HepG2 (cell line): ENCODE data around the gene PCYT2. TPM values are rescaled to one million over a fixed set of nuclear protein-coding genes. Genes with fewer than 3 reads are reported as not detected.

Source experiments
- ATF7-NPFF ChIP-seq: sonication (generic); formaldehyde crosslinking; IDR thresholded peaks from 2 replicates; pipeline ENCODE4 v1.8.1; 2023; ENCODE audit warnings: mild to moderate bottlenecking, low read depth, missing genetic modification reagents, moderate library complexity
- CREB1 ChIP-seq, 2 experiments: fragments of 450-650 bp in 1 of 2; IDR thresholded peaks; 2 replicates each; pipeline ENCODE4 v1.6.1; 2016 to 2017; ENCODE audit warnings: control low read depth in 1 of 2, mild to moderate bottlenecking in 1 of 2, missing compliant biosample characterization in 1 of 2, missing genetic modification characterization in 1 of 2
- EHMT2 ChIP-seq: fragments of 200-600 bp; sonication (generic); IDR thresholded peaks from 2 replicates; pipeline ENCODE4 v1.7.0; 2017; ENCODE audit warnings: antibody characterized with exemption, low read depth, low read length, borderline replicate concordance
- HES4 ChIP-seq: sonication (generic); formaldehyde crosslinking; IDR thresholded peaks from 2 replicates; pipeline ENCODE4 v1.9.0; 2021; ENCODE audit warnings: mild to moderate bottlenecking, missing genetic modification reagents, borderline replicate concordance
- KDM5B ChIP-seq: sonication (generic); formaldehyde crosslinking; IDR thresholded peaks from 2 replicates; pipeline ENCODE4 v1.4.0; 2020; ENCODE audit warnings: missing genetic modification reagents, mild to moderate bottlenecking, borderline replicate concordance
- KLF12 ChIP-seq: sonication (generic); formaldehyde crosslinking; IDR thresholded peaks from 2 replicates; pipeline ENCODE4 v1.4.0; 2020; ENCODE audit warnings: missing genetic modification reagents, borderline replicate concordance
- MATR3 ChIP-seq: sonication (generic); formaldehyde crosslinking; IDR thresholded peaks from 2 replicates; pipeline ENCODE4 v1.4.0; 2020; ENCODE audit warnings: missing genetic modification reagents
- NR2C2 ChIP-seq: sonication (generic); formaldehyde crosslinking; IDR thresholded peaks from 2 replicates; pipeline ENCODE4 v1.4.0; 2020; ENCODE audit warnings: missing genetic modification reagents, mild to moderate bottlenecking, moderate library complexity, borderline replicate concordance
- RFX5 ChIP-seq: IDR thresholded peaks from 2 replicates; pipeline ENCODE4 v1.6.1; 2011; ENCODE audit warnings: low read depth, low read length, improper control_type of control experiment
- ZNF234 ChIP-seq: sonication (generic); formaldehyde crosslinking; conservative IDR thresholded peaks from 2 replicates; pipeline ENCODE4 v1.5.1; 2020; ENCODE audit warnings: mild to moderate bottlenecking, missing genetic modification reagents
- ZNF274 ChIP-seq: sonication (generic); formaldehyde crosslinking; IDR thresholded peaks from 2 replicates; pipeline ENCODE4 v1.5.1; 2020; ENCODE audit warnings: mild to moderate bottlenecking, missing genetic modification reagents
- ZNF326 ChIP-seq: sonication (generic); formaldehyde crosslinking; IDR thresholded peaks from 2 replicates; pipeline ENCODE4 v1.4.0; 2020; ENCODE audit warnings: missing genetic modification reagents, borderline replicate concordance
- ZNF335 ChIP-seq: sonication (generic); formaldehyde crosslinking; IDR thresholded peaks from 2 replicates; pipeline ENCODE4 v1.4.0; 2020; ENCODE audit warnings: missing genetic modification reagents
- ZNF337 ChIP-seq: sonication (generic); formaldehyde crosslinking; IDR thresholded peaks from 2 replicates; pipeline ENCODE4 v1.5.1; 2020; ENCODE audit warnings: missing genetic modification reagents, low read depth, mild to moderate bottlenecking, borderline replicate concordance
- ZNF33A ChIP-seq: sonication (generic); formaldehyde crosslinking; IDR thresholded peaks from 2 replicates; pipeline ENCODE4 v1.5.1; 2020; ENCODE audit warnings: missing genetic modification reagents, mild to moderate bottlenecking, moderate library complexity, borderline replicate concordance
- ZNF33B ChIP-seq: sonication (generic); formaldehyde crosslinking; IDR thresholded peaks from 2 replicates; pipeline ENCODE4 v1.5.1; 2020; ENCODE audit warnings: mild to moderate bottlenecking, missing genetic modification reagents
- ZNF451 ChIP-seq: sonication (generic); formaldehyde crosslinking; IDR thresholded peaks from 2 replicates; pipeline ENCODE4 v1.5.0; 2020; ENCODE audit warnings: mild to moderate bottlenecking, missing genetic modification reagents
- ZNF460 ChIP-seq: sonication (generic); formaldehyde crosslinking; IDR thresholded peaks from 2 replicates; pipeline ENCODE4 v1.5.1; 2020; ENCODE audit warnings: missing genetic modification reagents, mild to moderate bottlenecking, borderline replicate concordance
- ZNF484 ChIP-seq: sonication (generic); formaldehyde crosslinking; IDR thresholded peaks from 2 replicates; pipeline ENCODE4 v1.5.1; 2020; ENCODE audit warnings: mild to moderate bottlenecking, low read depth, missing genetic modification reagents, borderline replicate concordance
- ZNF564 ChIP-seq: sonication (generic); formaldehyde crosslinking; IDR thresholded peaks from 2 replicates; pipeline ENCODE4 v1.8.1; 2023; ENCODE audit warnings: mild to moderate bottlenecking, missing genetic modification reagents
- ZNF670 ChIP-seq: sonication (generic); formaldehyde crosslinking; IDR thresholded peaks from 2 replicates; pipeline ENCODE4 v1.8.0; 2022; ENCODE audit warnings: mild to moderate bottlenecking, missing genetic modification reagents, borderline replicate concordance
- ZNF747 ChIP-seq: sonication (generic); formaldehyde crosslinking; IDR thresholded peaks from 2 replicates; pipeline ENCODE4 v1.8.1; 2023; ENCODE audit warnings: missing genetic modification reagents, mild to moderate bottlenecking, borderline replicate concordance
- ZNF761 ChIP-seq: sonication (generic); formaldehyde crosslinking; conservative IDR thresholded peaks from 2 replicates; pipeline ENCODE4 v1.4.0; 2020; ENCODE audit warnings: mild to moderate bottlenecking, missing genetic modification reagents
- polyA plus RNA-seq, 8 experiments: library from polyadenylated mRNA; depleted of rRNA in 3 of 8; stranded (reverse) in 7 of 8; unstranded in 1 of 8; fragments of >200 nt; fragmentation: Illumina TruSeq in 4 of 8; extraction: Trizol in 4 of 8; gene quantifications; 2 replicates each; pipeline versions ENCODE4 v1.2.1 to v1.2.3, GENCODE V29; 2011 to 2016; ENCODE audit warnings: low read depth in 4 of 8, missing spikeins in 1 of 8, mixed read lengths in 1 of 8; ENCODE audit not compliant: insufficient read depth in 1 of 8
- total RNA-seq, 5 experiments: library from RNA; depleted of rRNA; stranded (reverse); fragments of >200 nt; fragmentation: Illumina TruSeq; extraction: Trizol; gene quantifications; 2 replicates each; pipeline ENCODE4 v1.2.3, GENCODE V29; 2016; ENCODE audit warnings: low read depth in 1 of 5
- TF ChIP-seq, protein P1 (sequence below): IDR thresholded peaks from 2 replicates; pipeline ENCODE4 v1.6.1; 2018; ENCODE audit warnings: missing genetic modification reagents, mild to moderate bottlenecking, missing compliant biosample characterization
- TF ChIP-seq, protein P2 (sequence below), 2 experiments: sonication (generic) in 1 of 2; formaldehyde crosslinking in 1 of 2; IDR thresholded peaks; 2 replicates each; pipeline versions ENCODE4 v1.5.1 to v1.6.1; 2011 to 2020; ENCODE audit warnings: borderline replicate concordance in 1 of 2, low read depth in 1 of 2, low read length in 1 of 2, mild to moderate bottlenecking in 1 of 2, missing genetic modification reagents in 1 of 2, moderate library complexity in 1 of 2

Gene PCYT2
- total and polyA plus RNA-seq, 2 of the 13 experiments (the other 11 are each of a cell fraction or from before 2014, with no cell fraction given): 147 to 297 TPM

DNA sequence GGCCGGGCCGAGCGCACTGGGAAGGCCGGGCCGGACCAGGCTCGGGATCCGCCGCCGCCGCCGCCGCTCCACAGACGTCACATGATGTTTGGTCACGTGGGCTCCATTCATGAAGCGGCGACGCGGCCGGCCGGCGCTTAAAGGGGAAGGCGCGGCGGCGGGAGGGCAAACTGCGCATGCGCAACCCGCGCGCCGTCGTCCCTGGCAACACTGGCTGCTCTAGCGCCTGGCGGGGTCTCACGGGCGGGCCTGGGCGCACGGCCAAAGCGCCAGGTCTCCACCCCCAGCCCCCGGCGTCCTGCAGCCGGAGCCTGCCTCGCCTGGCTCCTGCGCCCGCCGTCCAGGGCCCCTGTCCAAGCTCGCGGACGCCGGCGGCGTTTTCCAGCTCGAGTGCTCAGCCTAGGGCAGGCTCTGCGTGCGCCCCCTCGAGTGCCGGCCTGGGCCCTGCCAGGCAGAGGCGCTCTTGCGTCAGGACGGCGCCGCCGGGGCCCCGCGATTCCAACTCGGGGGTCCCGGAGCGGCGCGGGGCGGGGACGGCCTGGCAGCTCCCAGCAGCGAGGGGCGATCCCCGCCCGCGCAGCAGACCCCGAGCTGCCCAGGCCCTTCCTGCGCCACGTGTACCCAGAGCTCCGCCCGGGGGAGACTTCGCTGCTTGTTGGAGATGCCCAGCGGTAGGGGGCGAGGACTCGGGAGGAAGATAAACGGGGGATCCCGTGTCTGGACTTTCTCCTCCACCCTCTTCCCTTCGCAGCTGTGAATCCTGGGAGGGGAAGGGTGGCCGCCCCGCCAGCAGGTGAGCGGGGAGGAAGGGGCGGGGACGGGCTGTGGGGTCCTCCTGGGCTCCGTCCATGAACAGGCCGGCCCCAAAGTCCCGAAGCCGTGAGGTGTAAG is 16.7 kb upstream of the PCYT2 start, which contains the start of gene MAFG (continued):
- TF ChIP-seq ZNF33A (CRISPR knock-in tag) (no peak), ZNF234 (CRISPR knock-in tag) (no peak), ATF7-NPFF (CRISPR knock-in tag) (peak; percentile 88; the same call in 1 of the 2 replicates), ZNF564 (CRISPR knock-in tag) (no peak), ZNF484 (CRISPR knock-in tag) (no peak), ZNF747 (peak; percentile 91; the same call in 1 of the 2 replicates), MATR3 (CRISPR knock-in tag) (no peak), EHMT2 (no peak), ZNF761 (CRISPR knock-in tag) (peak; percentile 78), ZNF33B (CRISPR knock-in tag) (peak; percentile 91), ZNF326 (CRISPR knock-in tag) (no peak; the same call in none of the 2 replicates), NR2C2 (CRISPR knock-in tag) (peak; percentile 66; the same call in 1 of the 2 replicates), ZNF670 (CRISPR knock-in tag) (no peak), ZNF460 (CRISPR knock-in tag) (no peak; the same call in 1 of the 2 replicates), RFX5 (no peak; the same call in 1 of the 2 replicates), ZNF451 (peak; percentile 96), ZNF337 (CRISPR knock-in tag) (peak; percentile 83; the same call in 1 of the 2 replicates), CREB1 (IDR thresholded peaks at IDR 0.05) (peak; percentile 83), CREB1 (CRISPR knock-in tag; IDR thresholded peaks at IDR 0.05) (no peak), KDM5B (CRISPR knock-in tag) (peak; percentile 88), ZNF274 (0 out of 2 replicates have a peak, but pooled peaks have one; percentile 12), HES4 (no peak; the same call in 1 of the 2 replicates), ZNF335 (CRISPR knock-in tag) (no peak), KLF12 (peak; percentile 34; the same call in 1 of the 2 replicates)
- TF ChIP-seq, protein P1, sequence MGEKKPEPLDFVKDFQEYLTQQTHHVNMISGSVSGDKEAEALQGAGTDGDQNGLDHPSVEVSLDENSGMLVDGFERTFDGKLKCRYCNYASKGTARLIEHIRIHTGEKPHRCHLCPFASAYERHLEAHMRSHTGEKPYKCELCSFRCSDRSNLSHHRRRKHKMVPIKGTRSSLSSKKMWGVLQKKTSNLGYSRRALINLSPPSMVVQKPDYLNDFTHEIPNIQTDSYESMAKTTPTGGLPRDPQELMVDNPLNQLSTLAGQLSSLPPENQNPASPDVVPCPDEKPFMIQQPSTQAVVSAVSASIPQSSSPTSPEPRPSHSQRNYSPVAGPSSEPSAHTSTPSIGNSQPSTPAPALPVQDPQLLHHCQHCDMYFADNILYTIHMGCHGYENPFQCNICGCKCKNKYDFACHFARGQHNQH (CRISPR knock-in tag): peak; percentile 45; the same call in 1 of the 2 replicates
- TF ChIP-seq, protein P2, sequence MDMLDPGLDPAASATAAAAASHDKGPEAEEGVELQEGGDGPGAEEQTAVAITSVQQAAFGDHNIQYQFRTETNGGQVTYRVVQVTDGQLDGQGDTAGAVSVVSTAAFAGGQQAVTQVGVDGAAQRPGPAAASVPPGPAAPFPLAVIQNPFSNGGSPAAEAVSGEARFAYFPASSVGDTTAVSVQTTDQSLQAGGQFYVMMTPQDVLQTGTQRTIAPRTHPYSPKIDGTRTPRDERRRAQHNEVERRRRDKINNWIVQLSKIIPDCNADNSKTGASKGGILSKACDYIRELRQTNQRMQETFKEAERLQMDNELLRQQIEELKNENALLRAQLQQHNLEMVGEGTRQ (IDR thresholded peaks at IDR 0.05; ENCODE audit: low read depth, low read length): peak; percentile 96
- TF ChIP-seq, protein P2 (CRISPR knock-in tag; IDR thresholded peaks at IDR 0.05; ENCODE audit: borderline replicate concordance): peak; percentile 91
